Measurements from ENCODE around the gene CMTM4.

GRCh38 chr16:66622863-66623262 is 73.7 kb downstream of the CMTM4 start:
- TF ChIP-seq CTCF (conservative IDR thresholded peaks at IDR 0.05; ENCODE audit: low read depth, low read length) = no peak
- TF ChIP-seq RCOR1 (IDR thresholded peaks at IDR 0.05; ENCODE audit: insufficient replicate concordance, low read length) = no peak
- no peak for TF ChIP-seq SMC3 (IDR thresholded peaks at IDR 0.05; ENCODE audit: low read depth, low read length)
- no peak for TF ChIP-seq NFE2L2 (IDR thresholded peaks at IDR 0.05; ENCODE audit: low read depth, low read length)
- TF ChIP-seq POLR2A (IDR thresholded peaks at IDR 0.05; ENCODE audit: low read depth, low read length) = no peak
- no peak for TF ChIP-seq CHD1 (IDR thresholded peaks at IDR 0.05; ENCODE audit: low read depth, low read length)

Measured in IMR-90 (cell line).